Neural progenitor cell (in vitro differentiated cells): Measurements from ENCODE around the gene PCDH9. TPM values are rescaled to one million over a fixed set of nuclear protein-coding genes. Genes with fewer than 3 reads are reported as not detected.
"Not testable (repeated sequence)": the region's sequence is repeated elsewhere in the genome, so short reads cannot be mapped to it uniquely, and the experiment has no call there.

Experiments
- DNase-seq: peaks from one replicate; pipeline ENCODE4 v3.0.0-alpha.2; 2016; ENCODE audit warnings: low spot score
- H2AFZ ChIP-seq: fragments of 200-600 bp; sonication (generic); replicated peaks from 2 replicates; pipeline ENCODE4 v1.6.1; 2016; ENCODE audit warnings: antibody characterized with exemption
- H3F3A ChIP-seq: fragments of 200-600 bp; sonication (generic); 2 replicates; pipeline ENCODE4 v1.6.1; 2016; ENCODE audit warnings: antibody characterized with exemption, low read depth
- H3K27ac ChIP-seq: fragments of 200-600 bp; sonication (generic); 2 replicates; pipeline ENCODE4 v1.5.1; 2016; ENCODE audit warnings: mild to moderate bottlenecking
- H3K27me3 ChIP-seq: fragments of 200-600 bp; sonication (generic); 2 replicates; pipeline ENCODE4 v1.6.1; 2016; ENCODE audit warnings: mild to moderate bottlenecking, moderate library complexity
- H3K36me3 ChIP-seq: fragments of 200-600 bp; sonication (generic); 2 replicates; pipeline ENCODE4 v1.5.1; 2016
- H3K4me1 ChIP-seq: fragments of 200-600 bp; sonication (generic); 2 replicates; pipeline ENCODE4 v1.6.1; 2016; ENCODE audit warnings: mixed run types
- H3K4me2 ChIP-seq: fragments of 200-600 bp; sonication (generic); 2 replicates; pipeline ENCODE4 v1.6.1; 2016
- H3K4me3 ChIP-seq: fragments of 200-600 bp; sonication (generic); 2 replicates; pipeline ENCODE4 v1.5.1; 2016
- H3K79me2 ChIP-seq: fragments of 200-600 bp; sonication (generic); 2 replicates; pipeline ENCODE4 v1.6.1; 2016; ENCODE audit warnings: low read depth
- H3K9ac ChIP-seq: fragments of 200-600 bp; sonication (generic); 2 replicates; pipeline ENCODE4 v1.6.1; 2016
- H3K9me3 ChIP-seq: fragments of 200-600 bp; sonication (generic); 2 replicates; pipeline ENCODE4 v1.5.1; 2016; ENCODE audit warnings: low read depth
- H4K20me1 ChIP-seq: fragments of 200-600 bp; sonication (generic); 2 replicates; pipeline ENCODE4 v1.6.1; 2016; ENCODE audit warnings: low read depth
- H3K27ac Mint-ChIP-seq: 3 replicates; pipeline ENCODE4 v1.8.0; 2021; ENCODE audit warnings: mixed read lengths
- H3K27me3 Mint-ChIP-seq: 2 replicates; pipeline ENCODE4 v1.8.0; 2022; ENCODE audit warnings: low read depth, mild to moderate bottlenecking, inconsistent platforms, moderate library complexity, mixed read lengths; ENCODE audit not compliant: insufficient read depth
- H3K36me3 Mint-ChIP-seq: 3 replicates; pipeline ENCODE4 v1.8.0; 2021; ENCODE audit warnings: mixed read lengths
- H3K4me1 Mint-ChIP-seq: 3 replicates; pipeline ENCODE4 v1.8.0; 2021; ENCODE audit warnings: mixed read lengths
- H3K4me3 Mint-ChIP-seq: 3 replicates; pipeline ENCODE4 v1.8.0; 2021; ENCODE audit warnings: mild to moderate bottlenecking, moderate library complexity, mixed read lengths
- H3K9me3 Mint-ChIP-seq: 3 replicates; pipeline ENCODE4 v1.8.0; 2020; ENCODE audit warnings: mixed read lengths
- EZH2 ChIP-seq: fragments of 200-600 bp; sonication (generic); IDR thresholded peaks from 2 replicates; pipeline ENCODE4 v1.6.1; 2017; ENCODE audit warnings: antibody characterized with exemption, mild to moderate bottlenecking, moderate library complexity
- EZH2phosphoT487 ChIP-seq: fragments of 200-600 bp; sonication (generic); IDR thresholded peaks from 2 replicates; pipeline ENCODE4 v1.6.1; 2017; ENCODE audit warnings: antibody characterized with exemption
- total RNA-seq: library from RNA; depleted of rRNA; stranded (reverse); fragments of >200 nt; gene quantifications from 2 replicates; pipeline ENCODE4 v1.2.3, GENCODE V29; 2015; ENCODE audit warnings: low replicate concordance
- TF ChIP-seq, protein P1 (sequence below): fragments of 200-600 bp; sonication (generic); IDR thresholded peaks from 2 replicates; pipeline ENCODE4 v1.5.1; 2017; ENCODE audit warnings: antibody characterized with exemption, mild to moderate bottlenecking

Gene PCDH9
- total RNA-seq, 1 donor from 2014 or later = 0.24 TPM

DNA sequence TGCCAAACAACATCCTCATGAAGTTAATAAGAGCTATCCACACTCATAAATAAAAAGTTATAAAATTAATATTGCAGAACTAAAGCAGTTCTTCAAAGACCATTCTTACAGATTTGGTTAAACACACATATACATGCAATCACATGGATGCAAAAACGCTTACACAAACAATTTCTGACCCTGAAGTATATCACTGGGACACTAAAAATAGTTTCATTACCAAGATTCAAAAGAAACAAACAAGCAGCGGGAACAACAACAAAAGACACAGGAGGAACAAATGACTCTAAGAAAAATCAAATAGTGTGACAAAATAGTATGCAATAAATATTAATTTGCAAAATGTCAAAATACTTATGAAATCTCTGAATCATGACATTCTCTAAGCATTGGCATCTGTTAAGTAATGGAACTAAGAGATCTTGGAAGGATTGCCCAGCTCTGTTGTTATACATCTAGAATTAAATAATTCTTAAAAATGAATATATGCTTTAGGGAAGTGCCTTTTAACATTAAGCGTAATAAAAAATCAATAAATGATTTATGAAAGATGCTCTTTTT, 132.2 kb downstream of the PCDH9 start:
- no peak overlapping the region for H3K27ac Mint-ChIP-seq
- Histone ChIP-seq H3F3A (no peaks in the 10 kb centered on the region), H3K36me3 (no peaks in the 10 kb centered on the region), H3K27ac (no peak overlapping the region), H3K9ac (no peak overlapping the region), H3K79me2 (no peaks in the 10 kb centered on the region), H3K4me1 (no peaks in the 10 kb centered on the region), H3K4me2 (no peak overlapping the region), H3K27me3 (no peaks in the 10 kb centered on the region), H3K4me3 (no peak overlapping the region), H2AFZ (no peak overlapping the region), H3K9me3 (no peaks in the 10 kb centered on the region), H4K20me1 (no peaks in the 10 kb centered on the region)
- H3K27me3 Mint-ChIP-seq = no peaks in the 10 kb centered on the region
- peaks cover 18% of the 10 kb centered on the region for H3K4me1 Mint-ChIP-seq
- TF ChIP-seq EZH2phosphoT487 (no peak), EZH2 (no peak)
- TF ChIP-seq, protein P1, sequence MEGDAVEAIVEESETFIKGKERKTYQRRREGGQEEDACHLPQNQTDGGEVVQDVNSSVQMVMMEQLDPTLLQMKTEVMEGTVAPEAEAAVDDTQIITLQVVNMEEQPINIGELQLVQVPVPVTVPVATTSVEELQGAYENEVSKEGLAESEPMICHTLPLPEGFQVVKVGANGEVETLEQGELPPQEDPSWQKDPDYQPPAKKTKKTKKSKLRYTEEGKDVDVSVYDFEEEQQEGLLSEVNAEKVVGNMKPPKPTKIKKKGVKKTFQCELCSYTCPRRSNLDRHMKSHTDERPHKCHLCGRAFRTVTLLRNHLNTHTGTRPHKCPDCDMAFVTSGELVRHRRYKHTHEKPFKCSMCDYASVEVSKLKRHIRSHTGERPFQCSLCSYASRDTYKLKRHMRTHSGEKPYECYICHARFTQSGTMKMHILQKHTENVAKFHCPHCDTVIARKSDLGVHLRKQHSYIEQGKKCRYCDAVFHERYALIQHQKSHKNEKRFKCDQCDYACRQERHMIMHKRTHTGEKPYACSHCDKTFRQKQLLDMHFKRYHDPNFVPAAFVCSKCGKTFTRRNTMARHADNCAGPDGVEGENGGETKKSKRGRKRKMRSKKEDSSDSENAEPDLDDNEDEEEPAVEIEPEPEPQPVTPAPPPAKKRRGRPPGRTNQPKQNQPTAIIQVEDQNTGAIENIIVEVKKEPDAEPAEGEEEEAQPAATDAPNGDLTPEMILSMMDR = no peak
- no peak overlapping the region for H3K4me3 Mint-ChIP-seq
- no peaks in the 10 kb centered on the region for H3K9me3 Mint-ChIP-seq
- H3K36me3 Mint-ChIP-seq = no peaks in the 10 kb centered on the region
- no peak for DNase-seq

DNA sequence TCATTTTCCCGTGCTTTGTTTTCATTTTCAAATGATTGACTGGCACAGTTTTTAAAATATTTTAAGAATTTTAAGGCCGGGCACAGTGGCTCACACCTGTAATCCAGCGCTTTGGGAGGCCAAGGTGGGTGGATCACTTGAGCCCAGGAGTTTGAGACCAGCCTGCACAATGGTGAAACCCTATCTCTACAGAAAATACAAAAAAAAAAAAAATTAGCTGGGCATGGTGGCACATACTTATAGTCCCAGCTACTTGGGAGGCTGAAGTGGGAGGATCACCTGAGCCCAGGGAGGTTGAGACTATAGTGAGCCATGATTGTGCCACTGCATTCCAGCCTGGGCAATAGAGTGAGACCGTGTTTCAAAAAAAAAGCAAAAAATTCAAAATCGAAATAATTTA, 133.2 kb downstream of the PCDH9 start:
- H3K27ac ChIP-seq, H3K36me3 Mint-ChIP-seq, H3K79me2 ChIP-seq, H3K9me3 ChIP-seq, H3K9me3 Mint-ChIP-seq, H3K4me1 ChIP-seq, H3K4me3 Mint-ChIP-seq, H3K9ac ChIP-seq, H4K20me1 ChIP-seq, H3F3A ChIP-seq, DNase-seq, H2AFZ ChIP-seq, H3K4me2 ChIP-seq, H3K27me3 Mint-ChIP-seq, H3K27me3 ChIP-seq, H3K27ac Mint-ChIP-seq, H3K4me3 ChIP-seq, H3K36me3 ChIP-seq: not testable (repeated sequence)
- peaks cover 18% of the 10 kb centered on the region for H3K4me1 Mint-ChIP-seq

DNA sequence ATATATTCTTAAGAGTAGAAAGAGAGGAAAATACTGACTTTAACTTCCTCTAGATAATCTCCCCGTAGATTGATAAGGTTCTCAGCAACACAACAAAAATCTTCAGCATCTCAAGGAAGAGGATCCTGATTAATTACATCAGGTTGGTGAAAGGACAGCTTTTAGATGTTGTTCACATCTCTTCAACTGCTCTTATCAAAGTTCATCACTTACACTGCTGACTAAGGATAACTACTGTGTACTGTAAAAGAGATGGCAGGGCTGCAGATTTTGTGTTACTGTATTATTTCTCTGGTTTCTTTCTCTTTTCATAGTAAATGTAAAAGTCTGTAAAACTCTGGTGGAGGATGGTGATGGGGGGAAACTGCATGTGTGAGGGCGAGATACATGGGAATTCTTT, 133.7 kb downstream of the PCDH9 start:
- H3K4me1 ChIP-seq = no peaks in the 10 kb centered on the region
- peaks cover 18% of the 10 kb centered on the region for H3K4me1 Mint-ChIP-seq
- H3K9me3 Mint-ChIP-seq = no peaks in the 10 kb centered on the region
- H3K36me3 ChIP-seq = no peaks in the 10 kb centered on the region
- no peaks in the 10 kb centered on the region for H3K36me3 Mint-ChIP-seq
- H3K27me3 ChIP-seq = no peaks in the 10 kb centered on the region
- H3K4me3 Mint-ChIP-seq = no peak overlapping the region
- H3F3A ChIP-seq = no peaks in the 10 kb centered on the region
- H3K27me3 Mint-ChIP-seq = no peaks in the 10 kb centered on the region
- no peak overlapping the region for H3K27ac Mint-ChIP-seq
- H3K9ac ChIP-seq = no peak overlapping the region
- H4K20me1 ChIP-seq = no peaks in the 10 kb centered on the region
- TF ChIP-seq, protein P1 = no peak
- TF ChIP-seq EZH2 (no peak), EZH2phosphoT487 (no peak)
- no peaks in the 10 kb centered on the region for H3K9me3 ChIP-seq
- no peak for DNase-seq
- no peaks in the 10 kb centered on the region for H3K79me2 ChIP-seq
- H3K4me2 ChIP-seq = no peak overlapping the region
- no peak overlapping the region for H3K27ac ChIP-seq
- H2AFZ ChIP-seq = no peak overlapping the region
- no peak overlapping the region for H3K4me3 ChIP-seq

GRCh38 chr13:67095621-67096020, 134.5 kb downstream of the PCDH9 start:
- H3K79me2 ChIP-seq = no peaks in the 10 kb centered on the region
- no peak overlapping the region for H3K4me3 Mint-ChIP-seq
- no peaks in the 10 kb centered on the region for H3K9me3 Mint-ChIP-seq
- H3K9ac ChIP-seq = no peak overlapping the region
- H3K4me1 Mint-ChIP-seq = peaks cover 12% of the 10 kb centered on the region
- H3K27ac ChIP-seq = no peak overlapping the region
- no peak overlapping the region for H2AFZ ChIP-seq
- no peaks in the 10 kb centered on the region for H3K36me3 Mint-ChIP-seq
- H3K4me3 ChIP-seq = no peak overlapping the region
- no peaks in the 10 kb centered on the region for H3K27me3 Mint-ChIP-seq
- H3K4me1 ChIP-seq = no peaks in the 10 kb centered on the region
- H3K27ac Mint-ChIP-seq = no peak overlapping the region
- no peak overlapping the region for H3K4me2 ChIP-seq
- H3K27me3 ChIP-seq = no peaks in the 10 kb centered on the region
- no peaks in the 10 kb centered on the region for H3K36me3 ChIP-seq
- no peaks in the 10 kb centered on the region for H4K20me1 ChIP-seq
- DNase-seq = no peak
- H3F3A ChIP-seq = no peaks in the 10 kb centered on the region
- no peaks in the 10 kb centered on the region for H3K9me3 ChIP-seq
- TF ChIP-seq EZH2 = no peak
- TF ChIP-seq, protein P1 = no peak
- no peak for TF ChIP-seq EZH2phosphoT487
